Fibroblast of peridontal ligament (primary cell): ENCODE data around the gene STARD13.

Source experiments
- DNase-seq: peaks from one replicate; pipeline ENCODE4 v3.0.0-alpha.2; 2010; ENCODE audit errors: extremely low read depth

STARD13 gene

GRCh38 chr13:33276570-33276969, 9.0 kb downstream of the STARD13 start:
- DNase-seq, result no peak

GRCh38 chr13:33275916-33276315, 9.6 kb downstream of the STARD13 start:
- DNase-seq, result peak; percentile 73

- DNase-seq, result no peak
Observed at GRCh38 chr13:33274264-33274663, 11.3 kb downstream of the STARD13 start.

- no peak for DNase-seq
Observed at GRCh38 chr13:33272531-33273124, 12.9 kb downstream of the STARD13 start.

GRCh38 chr13:33271759-33272158, 13.8 kb downstream of the STARD13 start:
- no peak for DNase-seq

- DNase-seq, result peak; percentile 76
Observed at GRCh38 chr13:33270895-33271538, 14.5 kb downstream of the STARD13 start.

GRCh38 chr13:33265607-33266006, 19.9 kb downstream of the STARD13 start:
- no peak for DNase-seq

GRCh38 chr13:33265133-33265532, 20.4 kb downstream of the STARD13 start:
- DNase-seq, result no peak

GRCh38 chr13:33264620-33264978, 21.0 kb downstream of the STARD13 start:
- DNase-seq, result no peak

GRCh38 chr13:33263976-33264619, 21.5 kb downstream of the STARD13 start:
- peak; percentile 91 for DNase-seq

- DNase-seq, result no peak
Observed at GRCh38 chr13:33263484-33263883, 22.1 kb downstream of the STARD13 start.

- no peak for DNase-seq
Observed at GRCh38 chr13:33262997-33263396, 22.6 kb downstream of the STARD13 start.

GRCh38 chr13:33262594-33262993, 23.0 kb downstream of the STARD13 start:
- no peak for DNase-seq

GRCh38 chr13:33262062-33262487, 23.5 kb downstream of the STARD13 start:
- DNase-seq, result no peak

- peak; percentile 43 for DNase-seq
Observed at GRCh38 chr13:33261387-33262061, 24.0 kb downstream of the STARD13 start.

- no peak for DNase-seq
Observed at GRCh38 chr13:33260168-33261098, 25.1 kb downstream of the STARD13 start.

- no peak for DNase-seq
Observed at GRCh38 chr13:33259296-33259695, 26.3 kb downstream of the STARD13 start.

GRCh38 chr13:33258808-33259193, 26.8 kb downstream of the STARD13 start:
- peak; percentile 68 for DNase-seq

- DNase-seq, result peak; percentile 74
Observed at GRCh38 chr13:33257841-33258807, 27.4 kb downstream of the STARD13 start.

GRCh38 chr13:33256148-33256840, 29.3 kb downstream of the STARD13 start:
- DNase-seq, result no peak
